Urinary bladder (tissue), 4 donors: ENCODE results near the gene SNTB2. TPM values are rescaled to one million over a fixed set of nuclear protein-coding genes. Genes with fewer than 3 reads are reported as not detected.

Source experiments
- DNase-seq: peaks from one replicate; pipeline ENCODE4 v3.0.0-alpha.2; 2015; ENCODE audit errors: extremely low spot score
- H3K27ac ChIP-seq: one replicate; pipeline ENCODE4 v1.5.1; 2013; ENCODE audit warnings: low read depth, mild to moderate bottlenecking, moderate library complexity
- H3K36me3 ChIP-seq: one replicate; pipeline ENCODE4 v1.6.1; 2013; ENCODE audit warnings: mild to moderate bottlenecking, moderate library complexity; ENCODE audit not compliant: insufficient read depth
- H3K4me1 ChIP-seq: one replicate; pipeline ENCODE4 v1.6.1; 2013; ENCODE audit warnings: mild to moderate bottlenecking, moderate library complexity; ENCODE audit not compliant: insufficient read depth
- H3K4me3 ChIP-seq: one replicate; pipeline ENCODE4 v1.5.1; 2013; ENCODE audit warnings: low read depth, low read length
- WGBS: extraction: QIAGEN DNeasy Blood & Tissue Kit; methylation state at CpG from one replicate; pipeline ENCODE4 v1.1.7; 2013; 5-methylcytosine and 5-hydroxymethylcytosine counted together
- polyA plus RNA-seq: library from polyadenylated mRNA; stranded (reverse); fragments of 200-250 nt; gene quantifications from one replicate; pipeline ENCODE4 v1.2.3, GENCODE V29; 2013
- total RNA-seq: library from RNA; depleted of rRNA; stranded (reverse); fragments of >200 nt; gene quantifications from one replicate; pipeline ENCODE4 v1.2.3, GENCODE V29; 2014
- donor health status: healthy with polysubstance abuse.
- donor health status: healthy.

The SNTB2 gene
- total and polyA plus RNA-seq, 2 donors = 12.9 to 53.3 TPM

DNA sequence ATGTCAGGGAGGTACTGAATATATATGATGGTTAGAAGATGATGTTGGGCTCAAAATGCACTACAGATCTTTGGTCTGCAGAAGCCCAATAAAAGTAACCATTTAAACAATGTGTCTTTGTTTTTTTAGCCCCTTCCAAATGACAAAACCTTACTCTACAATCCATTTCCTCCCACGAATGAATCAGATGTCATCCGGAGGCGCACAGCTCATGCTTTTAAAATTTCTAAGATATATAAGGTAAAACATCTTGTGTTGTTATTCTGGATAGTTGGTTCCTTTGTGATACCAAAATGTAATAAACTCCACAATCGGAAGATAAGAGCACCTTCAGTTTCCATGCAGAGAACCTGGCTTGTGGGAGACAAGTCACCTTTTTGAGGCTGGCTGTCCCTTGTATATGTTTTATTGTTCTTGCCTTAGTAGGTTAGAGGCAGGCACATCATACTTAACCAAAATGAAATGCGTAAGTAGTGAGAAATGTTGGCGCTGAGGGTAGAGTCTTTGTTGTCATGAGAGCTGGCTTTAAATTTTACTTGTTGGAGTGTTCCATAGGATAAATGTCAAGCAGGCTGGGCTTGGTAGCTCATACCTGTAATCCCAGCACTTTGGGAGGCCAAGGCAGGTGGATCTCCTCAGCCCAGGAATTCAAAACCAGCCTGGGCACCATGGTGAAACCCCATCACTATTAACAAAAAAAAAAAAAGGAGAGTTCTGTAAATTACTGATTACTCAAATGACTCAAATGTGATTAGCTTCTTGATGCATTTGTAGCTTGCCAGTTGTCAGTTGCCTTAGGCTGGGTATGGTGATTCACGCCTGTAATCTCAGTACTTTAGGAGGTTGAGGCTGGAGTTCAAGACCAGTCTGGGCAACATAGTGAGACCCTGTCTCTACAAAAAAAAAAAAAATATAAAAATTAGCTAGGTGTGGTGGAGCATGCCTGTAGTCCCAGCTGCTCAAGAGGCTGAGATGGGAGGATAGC lies 19.7 kb upstream of the SNTB2 start:
- peaks cover 3% of the 10 kb centered on the region for H3K36me3 ChIP-seq
- H3K4me3 ChIP-seq = no peak overlapping the region
- no peaks in the 10 kb centered on the region for H3K4me1 ChIP-seq
- 89% methylated on average over 7 of the region's 7 CpGs for WGBS
- H3K27ac ChIP-seq = no peak overlapping the region
- DNase-seq = no peak

DNA sequence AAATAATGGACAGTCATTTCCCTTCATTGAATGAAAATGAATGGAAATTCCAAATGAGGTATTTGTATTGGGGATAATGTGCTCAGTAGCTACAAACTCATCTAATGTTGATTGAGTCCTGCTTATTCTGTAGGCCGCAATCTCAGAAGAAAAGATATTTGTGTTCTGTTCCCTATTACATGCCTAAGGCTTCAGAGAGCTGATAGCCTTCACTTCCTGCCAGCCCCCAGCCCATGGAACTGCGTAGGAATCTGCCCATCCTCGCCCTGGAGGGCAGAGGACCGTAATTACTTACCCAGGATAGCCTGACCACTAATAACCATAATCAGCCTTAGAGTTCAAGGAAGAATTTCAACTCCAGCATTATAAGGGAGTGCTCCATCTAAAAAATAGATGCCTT lies 17.9 kb upstream of the SNTB2 start:
- no peaks in the 10 kb centered on the region for H3K4me1 ChIP-seq
- 94% methylated on average over 4 of the region's 4 CpGs for WGBS
- DNase-seq = no peak
- no peak overlapping the region for H3K4me3 ChIP-seq
- H3K36me3 ChIP-seq = no peaks in the 10 kb centered on the region
- no peak overlapping the region for H3K27ac ChIP-seq

DNA sequence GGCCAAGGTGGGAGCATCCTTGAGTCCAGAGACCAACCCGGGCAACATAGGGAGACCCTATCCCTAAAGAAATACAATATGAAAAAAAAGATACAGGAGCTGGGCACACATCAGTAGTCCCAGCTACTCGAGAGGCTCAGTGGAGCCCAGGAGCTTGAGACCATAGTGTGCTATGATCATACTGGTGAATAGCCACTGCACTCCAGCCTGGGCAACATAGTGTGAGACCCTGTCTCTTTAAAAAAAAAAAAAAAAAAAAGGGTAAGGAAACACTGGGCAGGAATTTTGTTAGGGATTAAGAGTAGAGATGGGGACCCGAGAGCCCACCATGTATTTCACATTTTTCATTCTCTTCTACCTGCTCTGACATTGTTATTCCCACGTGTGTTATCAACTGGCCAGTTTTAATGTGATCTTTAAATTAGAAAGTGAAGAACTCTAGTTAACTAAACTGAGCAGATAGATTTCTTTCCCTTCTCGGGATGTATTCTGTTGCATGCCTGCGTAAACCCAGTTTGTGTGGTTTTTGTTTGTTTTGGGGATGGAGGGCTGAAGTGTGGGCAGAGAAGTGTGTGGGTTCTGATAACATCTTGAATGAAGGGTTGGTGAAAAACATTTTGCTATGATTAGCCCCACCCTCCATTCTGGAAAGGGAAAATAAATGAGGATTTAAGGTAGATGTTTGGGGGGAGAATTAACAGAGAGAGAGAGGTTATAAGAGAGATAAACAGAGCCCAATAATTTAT lies 17.2 kb upstream of the SNTB2 start:
- Histone ChIP-seq H3K4me1 (no peaks in the 10 kb centered on the region), H3K4me3 (no peak overlapping the region), H3K36me3 (no peaks in the 10 kb centered on the region), H3K27ac (no peak overlapping the region)
- 71% methylated on average over 6 of the region's 6 CpGs for WGBS
- no peak for DNase-seq

DNA sequence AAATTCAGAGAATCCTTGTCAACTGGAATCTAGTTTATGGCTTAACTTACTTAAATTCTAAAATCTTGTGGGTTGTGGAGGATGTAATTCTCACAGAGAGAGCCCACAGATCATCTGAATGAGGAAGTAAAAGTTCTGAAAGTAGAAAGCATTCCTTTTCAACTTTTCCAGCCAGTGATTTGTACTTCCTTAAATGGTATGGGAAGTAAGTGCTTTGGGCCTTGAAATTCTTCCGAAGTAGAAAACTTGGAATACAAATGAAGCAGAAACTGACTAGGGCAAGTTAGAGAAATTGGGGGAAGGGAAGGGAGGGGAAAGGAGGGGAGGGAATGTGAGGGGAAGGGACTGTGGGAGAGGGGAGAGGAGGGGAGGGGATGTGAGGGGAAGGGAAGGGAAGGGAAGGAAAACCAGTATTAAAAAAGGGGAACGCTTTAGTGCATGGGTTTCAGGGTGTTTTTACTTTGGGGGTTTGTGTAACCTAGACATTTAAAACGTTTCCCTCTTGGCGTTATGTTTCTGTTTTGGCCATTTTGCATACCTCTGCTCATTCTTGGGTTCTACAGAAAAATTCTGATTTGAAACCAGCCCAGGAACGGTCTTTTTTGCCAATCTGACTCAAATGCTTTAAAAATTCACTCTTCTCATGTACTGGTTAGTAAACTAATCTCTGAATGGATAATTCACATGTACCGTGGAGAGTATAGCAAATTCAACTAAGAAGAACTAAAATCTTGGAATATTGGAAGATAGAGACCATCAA lies 15.5 kb upstream of the SNTB2 start:
- no peaks in the 10 kb centered on the region for H3K4me1 ChIP-seq
- H3K4me3 ChIP-seq = no peak overlapping the region
- 29% methylated on average over 6 of the region's 6 CpGs for WGBS
- H3K36me3 ChIP-seq = no peaks in the 10 kb centered on the region
- peak overlapping the region; percentile 50 for H3K27ac ChIP-seq
- DNase-seq = no peak

DNA sequence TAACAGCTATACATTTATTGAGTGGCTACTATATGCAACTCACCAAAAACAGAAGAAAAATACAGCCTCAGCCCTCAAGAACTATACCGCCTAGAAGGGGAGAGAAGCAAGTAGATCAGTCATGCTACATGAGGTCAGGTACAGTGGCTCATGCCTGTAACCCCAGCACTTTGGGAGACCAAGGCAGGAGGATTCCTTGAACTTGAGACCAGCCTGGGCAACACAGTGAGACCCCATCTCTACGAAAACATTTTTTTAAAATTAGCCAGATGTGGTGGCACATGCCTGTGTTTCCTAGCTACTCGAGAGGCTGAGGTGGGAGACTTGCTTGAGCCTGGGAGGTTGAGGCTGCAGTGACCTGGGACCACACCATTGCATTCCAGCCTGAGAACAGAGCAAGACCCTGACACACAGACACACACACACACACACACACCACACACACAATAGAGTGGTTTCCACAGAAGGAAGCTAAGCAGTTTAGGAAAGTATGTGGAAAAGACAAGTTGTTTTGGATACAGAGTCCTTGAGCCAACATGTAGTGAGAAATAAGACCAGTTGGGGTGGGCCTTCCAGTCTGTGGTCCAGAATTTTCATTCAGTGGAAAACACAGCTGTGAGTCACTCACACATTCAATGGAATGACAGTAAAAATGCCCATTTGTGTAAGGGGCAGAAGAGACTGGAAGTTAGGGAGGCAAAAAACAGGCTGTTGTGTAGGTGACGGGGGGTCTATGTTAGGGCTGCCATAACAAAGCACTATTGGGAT lies 10.7 kb upstream of the SNTB2 start:
- Histone ChIP-seq H3K4me3 (no peak overlapping the region), H3K27ac (no peak overlapping the region), H3K36me3 (no peaks in the 10 kb centered on the region), H3K4me1 (no peaks in the 10 kb centered on the region)
- 83% methylated on average over 4 of the region's 4 CpGs for WGBS
- no peak for DNase-seq

DNA sequence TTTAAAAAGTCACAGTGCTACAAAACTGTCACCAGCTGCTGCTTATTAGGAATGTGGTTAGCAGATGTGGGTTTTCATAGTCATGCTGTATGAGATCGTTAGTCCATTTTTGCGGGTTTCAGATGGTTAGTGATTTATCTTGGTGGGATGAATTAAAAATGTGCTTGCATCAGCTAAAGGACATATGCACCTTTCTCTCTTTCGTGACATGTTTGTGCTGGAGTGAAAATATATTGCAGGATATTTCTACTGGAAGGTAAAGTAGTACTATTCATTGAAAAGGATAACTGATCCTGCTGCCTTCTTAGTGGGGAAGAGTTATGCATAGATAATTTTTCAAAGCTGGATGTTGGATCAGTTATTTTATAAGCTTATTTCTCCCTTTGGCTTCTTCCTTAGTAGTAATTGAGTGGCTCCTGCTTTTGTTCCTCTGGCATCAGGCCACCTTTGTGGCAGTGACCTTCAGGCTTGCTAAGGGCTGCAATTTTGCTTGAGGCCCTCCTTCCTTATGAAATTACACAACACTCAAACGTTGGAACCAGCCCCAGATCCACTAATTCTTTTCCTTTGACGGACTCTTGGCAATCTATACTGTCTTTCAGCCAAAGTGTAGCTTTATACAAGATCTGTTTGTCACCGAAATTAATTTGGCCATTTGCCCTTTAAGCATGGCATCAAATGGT lies 7.5 kb upstream of the SNTB2 start:
- no peaks in the 10 kb centered on the region for H3K36me3 ChIP-seq
- DNase-seq = peak; percentile 81
- H3K4me3 ChIP-seq = no peak overlapping the region
- H3K4me1 ChIP-seq = peaks cover 2% of the 10 kb centered on the region
- H3K27ac ChIP-seq = no peak overlapping the region
- WGBS = 11% methylated on average over 6 of the region's 6 CpGs

DNA sequence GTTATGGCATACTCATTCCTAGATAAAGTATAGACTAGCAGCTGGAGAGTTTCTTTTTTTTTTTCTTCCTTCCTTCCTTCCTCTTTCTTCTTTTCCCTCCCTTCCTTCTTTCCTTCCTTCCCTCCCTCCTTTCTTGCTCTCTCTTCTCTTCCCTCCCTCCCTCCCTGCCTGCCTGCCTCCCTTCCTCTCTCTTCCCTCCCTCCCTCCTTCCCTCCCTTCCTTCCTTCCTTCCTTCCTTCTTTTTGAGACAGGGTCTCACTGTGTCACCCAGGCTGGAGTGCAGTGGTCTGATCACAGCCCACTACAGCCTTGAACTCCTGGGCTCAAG lies 7.0 kb upstream of the SNTB2 start:
- H3K27ac ChIP-seq = peak overlapping the region; percentile 5

DNA sequence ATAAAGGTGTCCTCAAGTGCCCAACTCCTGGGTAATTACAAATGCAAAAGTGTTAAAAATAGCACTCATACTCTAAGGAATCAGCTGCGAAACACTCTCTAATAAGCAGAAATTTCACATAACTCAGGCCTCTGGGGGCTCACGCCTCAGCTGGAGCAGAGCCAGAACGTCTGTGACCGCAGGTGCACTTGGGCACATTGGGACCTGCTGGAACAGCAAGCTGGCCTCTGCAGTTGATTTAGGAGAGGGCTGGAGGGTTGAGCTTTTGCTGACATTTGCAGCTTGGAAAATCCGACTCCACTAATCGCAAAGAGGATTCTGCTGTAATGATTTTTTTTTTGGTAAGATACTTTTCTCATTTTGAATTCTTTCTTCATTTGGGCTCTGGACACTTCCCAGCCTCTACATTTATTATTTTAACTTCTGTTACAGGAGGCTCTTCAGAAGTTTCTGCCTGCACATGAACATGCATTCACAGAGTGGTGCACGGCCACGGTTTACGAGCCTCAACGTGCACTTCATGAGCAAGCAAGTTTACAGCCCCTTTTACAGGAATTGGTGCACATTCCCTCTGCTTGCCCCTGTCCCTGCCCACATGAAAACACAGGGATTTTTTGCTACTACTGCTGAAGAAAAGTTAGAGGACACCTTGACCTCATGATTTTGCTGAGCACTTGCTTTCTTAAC lies 4.1 kb upstream of the SNTB2 start:
- H3K4me1 ChIP-seq = peaks cover 2% of the 10 kb centered on the region
- H3K27ac ChIP-seq = no peak overlapping the region
- H3K36me3 ChIP-seq = no peaks in the 10 kb centered on the region
- no peak for DNase-seq
- 35% methylated on average over 10 of the region's 10 CpGs for WGBS
- no peak overlapping the region for H3K4me3 ChIP-seq

More for the DNA sequence above, 7.0 kb upstream of the SNTB2 start:
- Histone ChIP-seq H3K36me3 (no peaks in the 10 kb centered on the region), H3K4me3 (no peak overlapping the region), H3K4me1 (peaks cover 2% of the 10 kb centered on the region)
- no peak for DNase-seq

DNA sequence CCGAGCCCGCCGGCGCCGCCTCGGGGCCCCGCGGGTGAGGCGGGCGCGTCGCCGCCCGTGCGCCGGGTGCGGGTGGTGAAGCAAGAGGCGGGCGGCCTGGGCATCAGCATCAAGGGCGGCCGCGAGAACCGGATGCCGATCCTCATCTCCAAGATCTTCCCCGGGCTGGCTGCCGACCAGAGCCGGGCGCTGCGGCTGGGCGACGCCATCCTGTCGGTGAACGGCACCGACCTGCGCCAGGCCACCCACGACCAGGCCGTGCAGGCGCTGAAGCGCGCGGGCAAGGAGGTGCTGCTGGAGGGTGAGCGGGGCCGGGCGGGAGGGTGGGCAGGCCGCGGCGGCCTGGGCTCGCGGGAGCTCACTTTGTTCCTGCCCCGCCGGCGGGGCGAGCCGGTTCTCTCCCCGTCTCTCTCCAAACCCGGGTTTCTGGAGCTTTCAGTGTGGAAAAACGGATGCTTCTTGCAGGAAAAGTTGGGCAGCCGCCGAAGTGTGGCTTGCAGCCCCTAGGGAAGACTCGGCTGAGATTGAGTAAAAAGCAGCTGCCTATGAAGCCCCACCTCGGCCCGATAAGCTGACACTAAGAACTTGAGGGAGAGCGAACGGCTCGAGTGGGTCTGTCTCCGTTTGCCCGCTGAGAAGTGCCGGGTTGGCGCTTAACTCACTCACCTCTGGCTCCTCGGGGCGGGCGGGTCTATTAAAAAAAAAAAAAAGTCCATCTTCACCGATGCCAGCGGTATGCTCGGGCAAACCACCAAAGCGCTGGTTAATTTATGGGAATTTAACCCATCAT lies 677 bp downstream of the SNTB2 start:
- WGBS = under 1% methylated on average over 76 of the region's 76 CpGs
- peaks cover 3% of the 10 kb centered on the region for H3K4me1 ChIP-seq
- no peak for DNase-seq

DNA sequence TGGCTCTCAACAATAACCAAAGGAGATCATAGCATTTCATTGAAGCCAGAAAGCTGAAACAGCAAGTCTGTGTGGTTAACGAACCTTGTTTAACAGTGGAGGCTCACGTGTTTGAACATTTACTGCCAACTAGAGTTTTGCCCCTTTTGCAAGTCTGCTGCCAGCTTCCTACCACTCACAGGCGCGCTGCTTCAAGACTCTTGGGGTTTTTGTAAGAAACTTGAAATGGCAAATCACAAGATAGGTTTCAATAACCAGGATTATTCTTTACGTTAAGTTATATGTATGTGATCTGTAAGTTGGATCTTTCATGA lies 1.2 kb downstream of the SNTB2 start:
- Histone ChIP-seq H3K4me1 (peaks cover 2% of the 10 kb centered on the region), H3K4me3 (peak overlapping the region; percentile 88), H3K36me3 (no peaks in the 10 kb centered on the region), H3K27ac (no peak overlapping the region)
- DNase-seq = no peak
- under 1% methylated on average over 5 of the region's 5 CpGs for WGBS

More for the DNA sequence above, 677 bp downstream of the SNTB2 start:
- Histone ChIP-seq H3K4me3 (peak overlapping the region; percentile 88), H3K27ac (peak overlapping the region; percentile 89), H3K36me3 (no peaks in the 10 kb centered on the region)

DNA sequence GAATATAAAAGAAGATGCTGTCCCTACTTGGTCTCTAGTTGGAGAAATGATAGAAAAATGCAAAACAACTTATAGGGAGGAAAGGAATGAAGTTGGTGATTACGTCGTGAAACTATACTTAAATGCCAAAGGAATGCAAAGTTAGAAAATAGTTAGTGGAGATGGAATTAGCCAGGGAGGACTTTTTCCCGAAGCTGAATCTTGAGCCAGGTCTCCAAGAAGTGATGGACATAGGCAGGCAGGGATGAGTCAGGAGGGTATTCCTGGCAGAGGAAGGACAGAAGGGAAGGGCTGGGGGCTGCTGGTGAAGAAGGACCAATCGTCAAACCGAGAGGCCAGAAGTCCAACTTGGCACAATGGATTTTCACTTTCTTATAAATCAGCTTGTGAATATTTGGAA lies 1.8 kb downstream of the SNTB2 start:
- WGBS = 15% methylated on average over 5 of the region's 5 CpGs

More for the DNA sequence above, 1.8 kb downstream of the SNTB2 start:
- no peak for DNase-seq
- no peaks in the 10 kb centered on the region for H3K36me3 ChIP-seq
- peaks cover 2% of the 10 kb centered on the region for H3K4me1 ChIP-seq
- H3K4me3 ChIP-seq = peak overlapping the region; percentile 88
- no peak overlapping the region for H3K27ac ChIP-seq
